Transverse colon (tissue), 4 donors: ENCODE data around the gene MPRIP. TPM values are rescaled to one million over a fixed set of nuclear protein-coding genes. Genes with fewer than 3 reads are reported as not detected.
"Not testable (repeated sequence)": the region's sequence is repeated elsewhere in the genome, so short reads cannot be mapped to it uniquely, and the experiment has no call there.

ENCODE experiments used
- DNase-seq: peaks from one replicate; pipeline ENCODE4 v3.0.0-alpha.2; 2019
- H3K27ac ChIP-seq, 4 donors: fragments of 200-600 bp; sonication (generic); 2 replicates each; pipeline ENCODE4 v1.5.1; 2016 to 2018; ENCODE audit warnings: inconsistent platforms in 4 of 4
- H3K27me3 ChIP-seq: fragments of 200-600 bp; sonication (generic); 2 replicates; pipeline ENCODE4 v1.5.1; 2017; ENCODE audit warnings: inconsistent platforms
- H3K36me3 ChIP-seq, 4 donors: fragments of 200-600 bp; sonication (generic); 2 replicates each; pipeline ENCODE4 v1.5.1; 2017 to 2019; ENCODE audit warnings: inconsistent platforms in 4 of 4
- H3K4me1 ChIP-seq, 4 donors: fragments of 200-600 bp; sonication (generic); 2 replicates each; pipeline ENCODE4 v1.5.1; 2017 to 2020; ENCODE audit warnings: inconsistent platforms in 4 of 4
- H3K4me3 ChIP-seq, 4 donors: fragments of 200-600 bp; sonication (generic); 1 replicate in 1 of 4; 2 replicates in 3 of 4; pipeline versions ENCODE4 v1.5.1 to v1.6.1; 2017 to 2019; ENCODE audit warnings: inconsistent platforms in 4 of 4
- H3K9me3 ChIP-seq, 2 donors: fragments of 200-600 bp; sonication (generic); 2 replicates each; pipeline ENCODE4 v1.5.1; 2017 to 2019; ENCODE audit warnings: inconsistent platforms in 2 of 2
- CTCF ChIP-seq, 5 experiments: fragments of 200-600 bp in 3 of 5; fragments of 450-650 bp in 2 of 5; sonication (generic) in 3 of 5; IDR thresholded peaks; 1 replicate in 2 of 5; 2 replicates in 3 of 5; pipeline ENCODE4 v1.5.1; 2016 to 2017; ENCODE audit warnings: antibody characterized with exemption in 5 of 5, inconsistent platforms in 3 of 5, mild to moderate bottlenecking in 2 of 5, moderate library complexity in 1 of 5
- EP300 ChIP-seq: sonication (generic); formaldehyde crosslinking; IDR thresholded peaks from one replicate; pipeline ENCODE4 v1.6.1; 2017; ENCODE audit warnings: antibody characterized with exemption, low read depth
- POLR2A ChIP-seq: fragments of 450-650 bp; IDR thresholded peaks from one replicate; pipeline ENCODE4 v1.6.1; 2016; ENCODE audit warnings: antibody characterized with exemption, mild to moderate bottlenecking, moderate library complexity
- POLR2AphosphoS5 ChIP-seq, 3 donors: sonication (generic); formaldehyde crosslinking; IDR thresholded peaks; one replicate each; pipeline ENCODE4 v1.6.1; 2016; ENCODE audit warnings: antibody characterized with exemption in 3 of 3
- WGBS, 2 donors: methylation state at CpG; one replicate each; pipeline ENCODE4 v1.1.5; 2018; ENCODE audit warnings: low coverage in 1 of 2; 5-methylcytosine and 5-hydroxymethylcytosine counted together
- in situ Hi-C, 4 donors: fragments of 200-750 bp; cut with MboI; loops; one replicate each; pipeline versions ENCODE4 v1.15.0 to v1.15.1; 2017; ENCODE audit warnings: low sequenced_read_pairs in 3 of 4, low pct_ligation_motif_present in 1 of 4, low pct_unique_long_range_greater_than_20kb in 1 of 4
- intact Hi-C: fragments of 100-400 bp; cut with DNase I; formaldehyde crosslinking; loops from one replicate; pipeline ENCODE4 v1.15.1; 2023; ENCODE audit warnings: low total_unique reads
- total RNA-seq, 4 donors: library from RNA; depleted of rRNA; stranded (reverse); fragments of >200 nt; gene quantifications; one replicate each; pipeline ENCODE4 v1.1.0, GENCODE V29; 2016

Gene MPRIP
- total RNA-seq, 4 donors from 2014 or later, result 124 to 368 (median 158) TPM

DNA sequence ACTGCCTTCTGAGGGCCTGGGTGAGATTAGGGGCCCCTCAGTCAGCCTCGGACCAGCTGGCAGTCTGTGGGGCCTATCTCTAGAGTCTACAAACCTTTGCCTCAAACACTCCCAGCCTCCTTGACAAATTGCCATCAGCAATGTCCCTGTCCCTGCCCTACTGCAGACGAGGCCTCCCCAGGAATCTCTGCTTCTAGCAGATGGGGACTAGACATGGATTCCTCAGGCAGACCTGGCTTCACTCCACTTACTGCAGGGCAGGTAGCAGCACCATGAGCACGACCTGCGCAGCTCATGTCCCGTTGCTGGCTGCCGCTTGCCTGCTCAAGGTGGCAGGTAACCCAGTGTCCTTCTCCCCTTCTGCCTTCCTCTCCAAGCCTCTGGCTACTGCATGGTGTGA is 114.8 kb downstream of the MPRIP start:
- Histone ChIP-seq H3K27me3 (no peaks in the 10 kb centered on the region), H3K36me3 (peaks cover 0 to 69% (median 28%) of the 10 kb centered on the region in 4 donors), H3K4me1 (peaks cover 0 to 7% (median 5%) of the 10 kb centered on the region in 4 donors), H3K27ac (no peak overlapping the region), H3K4me3 (no peak overlapping the region), H3K9me3 (no peaks in the 10 kb centered on the region)
- intact Hi-C loops (no loop called here), in situ Hi-C loops (no loop called here)
- TF ChIP-seq POLR2A (no peak), CTCF (IDR thresholded peaks at IDR 0.05) (no peak), EP300 (no peak), POLR2AphosphoS5 (IDR thresholded peaks at IDR 0.05) (no peak)
- 89 to 100% methylated on average over 1 to 6 of the region's 6 CpGs for WGBS, 2 donors
- DNase-seq, result no peak

GRCh38 chr17:17158506-17158905 is 116.2 kb downstream of the MPRIP start:
- H3K27ac ChIP-seq, H3K4me1 ChIP-seq, DNase-seq, H3K4me3 ChIP-seq, H3K9me3 ChIP-seq, in situ Hi-C loops, intact Hi-C loops, H3K27me3 ChIP-seq: not testable (repeated sequence)
- peaks cover 0 to 76% (median 34%) of the 10 kb centered on the region in 4 donors for H3K36me3 ChIP-seq
- WGBS, 2 donors, result 93% methylated on average over 33 of the region's 33 CpGs; no CpG with 5 or more reads in 1 of the 2 donors

DNA sequence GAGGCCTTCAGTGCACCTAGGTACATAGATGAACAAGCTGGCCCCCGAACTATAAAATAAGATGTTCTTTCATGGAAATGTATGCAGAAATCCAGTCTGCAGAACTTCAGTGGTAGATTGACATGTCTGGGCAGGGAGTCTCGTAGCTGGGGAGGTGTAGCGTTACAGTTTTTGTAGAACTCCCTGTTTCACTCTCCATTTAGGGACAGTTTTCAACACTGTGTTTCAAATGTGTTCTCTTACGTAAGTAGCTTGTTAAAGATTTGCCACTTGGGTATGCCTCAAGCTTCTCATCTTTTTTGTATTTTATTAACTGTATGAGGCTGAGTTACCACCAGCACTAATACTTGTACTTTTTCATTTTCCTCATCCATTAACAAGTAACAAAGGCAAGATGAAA is 117.3 kb downstream of the MPRIP start:
- 94 to 97% methylated on average over 4 of the region's 4 CpGs for WGBS, 2 donors
- H3K4me1 ChIP-seq, result no peaks in the 10 kb centered on the region
- H3K36me3 ChIP-seq, result peaks cover 0 to 78% (median 36%) of the 10 kb centered on the region in 4 donors
- in situ Hi-C loops, result no loop called here
- no peak for DNase-seq
- no peaks in the 10 kb centered on the region for H3K9me3 ChIP-seq
- no peak overlapping the region for H3K4me3 ChIP-seq
- H3K27ac ChIP-seq, result no peak overlapping the region
- intact Hi-C loops, result no loop called here
- no peaks in the 10 kb centered on the region for H3K27me3 ChIP-seq
- no peak for TF ChIP-seq POLR2AphosphoS5 (IDR thresholded peaks at IDR 0.05)
- TF ChIP-seq POLR2A, result no peak
- no peak for TF ChIP-seq CTCF (IDR thresholded peaks at IDR 0.05)
- TF ChIP-seq EP300, result no peak

GRCh38 chr17:17161121-17161520 is 118.9 kb downstream of the MPRIP start:
- in situ Hi-C loops, result no loop called here
- H3K27me3 ChIP-seq, result no peaks in the 10 kb centered on the region
- no peak for DNase-seq
- intact Hi-C loops, result no loop called here
- H3K36me3 ChIP-seq, result peaks cover 0 to 78% (median 30%) of the 10 kb centered on the region in 4 donors
- TF ChIP-seq CTCF (IDR thresholded peaks at IDR 0.05) (no peak), EP300 (no peak), POLR2A (no peak), POLR2AphosphoS5 (IDR thresholded peaks at IDR 0.05) (no peak)
- H3K27ac ChIP-seq, result no peak overlapping the region
- H3K9me3 ChIP-seq, result no peaks in the 10 kb centered on the region
- WGBS, 2 donors, result 88% methylated on average over 6 of the region's 6 CpGs; no CpG with 5 or more reads in 1 of the 2 donors
- H3K4me1 ChIP-seq, result no peaks in the 10 kb centered on the region
- no peak overlapping the region for H3K4me3 ChIP-seq

GRCh38 chr17:17161759-17162158 is 119.5 kb downstream of the MPRIP start:
- H3K27ac ChIP-seq, result no peak overlapping the region
- peaks cover 0 to 76% (median 31%) of the 10 kb centered on the region in 4 donors for H3K36me3 ChIP-seq
- no peaks in the 10 kb centered on the region for H3K4me1 ChIP-seq
- no peaks in the 10 kb centered on the region for H3K9me3 ChIP-seq
- no peak overlapping the region for H3K4me3 ChIP-seq
- intact Hi-C loops (no loop called here), in situ Hi-C loops (no loop called here)
- WGBS, 2 donors, result 96 to 100% methylated on average over 1 to 4 of the region's 4 CpGs
- TF ChIP-seq EP300 (no peak), CTCF (IDR thresholded peaks at IDR 0.05) (no peak), POLR2AphosphoS5 (IDR thresholded peaks at IDR 0.05) (no peak), POLR2A (no peak)
- H3K27me3 ChIP-seq, result no peaks in the 10 kb centered on the region
- DNase-seq, result no peak
